ENCODE results near the gene SIRPB2. TPM values are rescaled to one million over a fixed set of nuclear protein-coding genes. Genes with fewer than 3 reads are reported as not detected.

The SIRPB2 gene
- total RNA-seq, 1 donor from 2014 or later = not detected

DNA sequence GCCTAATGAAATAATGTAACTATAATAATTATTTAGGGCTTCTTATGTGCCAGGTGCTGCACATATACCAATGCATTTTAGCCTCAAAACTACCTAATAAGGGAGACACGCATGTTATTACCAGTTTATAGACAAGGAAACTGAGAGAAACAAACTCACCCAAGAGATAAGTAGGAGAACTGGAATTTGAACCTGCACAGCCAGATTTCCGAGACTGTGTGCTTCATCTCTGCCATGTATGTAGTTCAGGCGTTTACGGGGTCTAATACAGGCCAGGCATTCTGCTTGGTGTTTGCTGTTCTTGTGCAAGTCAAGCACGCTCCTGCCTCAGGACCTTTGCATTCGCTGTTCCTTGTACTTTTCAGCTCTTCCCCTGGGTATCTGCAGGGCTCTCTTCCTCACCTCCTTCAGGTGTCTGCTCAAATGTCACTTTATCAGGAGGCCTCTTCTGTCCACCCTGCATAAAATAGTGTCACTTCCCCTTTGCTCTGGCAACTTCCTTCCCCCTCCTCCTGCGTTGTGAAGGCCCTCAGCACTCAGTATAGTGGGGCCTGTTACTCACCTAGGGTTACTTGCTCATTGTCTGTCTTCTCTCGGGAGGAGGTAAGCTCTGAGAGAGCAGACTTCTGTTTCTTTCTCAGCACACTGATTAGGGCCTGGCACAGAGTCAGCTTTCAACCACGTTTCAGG, 18.5 kb downstream of the SIRPB2 start:
- H3K9me3 Mint-ChIP-seq = no peaks in the 10 kb centered on the region
- POLR2A ChIA-PET = interaction anchor here (0.7 kb wide), 1 partner anchor 31 kb away, joined by 3 read pairs; no protein-coding TSS in a partner anchor
- H3K4me1 Mint-ChIP-seq = peaks cover 51% of the 10 kb centered on the region
- intact Hi-C loops (cut with micrococcal nuclease) = no loop called here
- no peaks in the 10 kb centered on the region for H3K27me3 Mint-ChIP-seq
- peak overlapping the region; percentile 62 for H3K27ac Mint-ChIP-seq
- H3K4me3 Mint-ChIP-seq = peak overlapping the region; percentile 6
- no peaks in the 10 kb centered on the region for H3K36me3 Mint-ChIP-seq (ENCODE audit: low read depth)
- CTCF ChIA-PET = interaction anchor here (4.1 kb wide), 1 partner anchor 31 kb away, joined by 19 read pairs; no protein-coding TSS in a partner anchor
- DNase-seq (no peak), ATAC-seq (ENCODE audit: low read depth) (peak; percentile 81)
- TF ChIP-seq, protein P1, sequence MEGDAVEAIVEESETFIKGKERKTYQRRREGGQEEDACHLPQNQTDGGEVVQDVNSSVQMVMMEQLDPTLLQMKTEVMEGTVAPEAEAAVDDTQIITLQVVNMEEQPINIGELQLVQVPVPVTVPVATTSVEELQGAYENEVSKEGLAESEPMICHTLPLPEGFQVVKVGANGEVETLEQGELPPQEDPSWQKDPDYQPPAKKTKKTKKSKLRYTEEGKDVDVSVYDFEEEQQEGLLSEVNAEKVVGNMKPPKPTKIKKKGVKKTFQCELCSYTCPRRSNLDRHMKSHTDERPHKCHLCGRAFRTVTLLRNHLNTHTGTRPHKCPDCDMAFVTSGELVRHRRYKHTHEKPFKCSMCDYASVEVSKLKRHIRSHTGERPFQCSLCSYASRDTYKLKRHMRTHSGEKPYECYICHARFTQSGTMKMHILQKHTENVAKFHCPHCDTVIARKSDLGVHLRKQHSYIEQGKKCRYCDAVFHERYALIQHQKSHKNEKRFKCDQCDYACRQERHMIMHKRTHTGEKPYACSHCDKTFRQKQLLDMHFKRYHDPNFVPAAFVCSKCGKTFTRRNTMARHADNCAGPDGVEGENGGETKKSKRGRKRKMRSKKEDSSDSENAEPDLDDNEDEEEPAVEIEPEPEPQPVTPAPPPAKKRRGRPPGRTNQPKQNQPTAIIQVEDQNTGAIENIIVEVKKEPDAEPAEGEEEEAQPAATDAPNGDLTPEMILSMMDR (IDR thresholded peaks at IDR 0.05) = no peak

DNA sequence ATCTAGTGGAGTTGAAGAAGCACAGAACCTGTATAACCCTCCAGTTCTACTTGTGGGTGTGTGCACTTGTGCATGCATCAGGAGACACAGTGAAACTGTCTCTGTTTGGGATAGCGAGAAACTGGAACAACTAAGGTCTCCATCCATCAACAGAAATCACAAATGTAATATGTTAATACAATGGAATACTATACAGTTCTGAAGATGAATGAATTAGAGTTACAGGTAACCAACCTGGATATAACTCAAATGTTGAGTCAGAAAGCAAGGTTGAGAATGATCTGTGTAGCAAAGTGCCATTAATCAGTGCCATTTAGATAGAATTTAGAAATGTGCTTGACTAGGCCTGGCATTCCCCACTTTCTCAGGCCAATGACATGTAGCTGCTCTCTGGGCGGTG, 20.0 kb downstream of the SIRPB2 start:
- ATAC-seq (ENCODE audit: low read depth) = no peak
- H3K9me3 Mint-ChIP-seq = no peaks in the 10 kb centered on the region
- H3K27me3 Mint-ChIP-seq = no peaks in the 10 kb centered on the region
- POLR2A ChIA-PET = interaction anchor here (0.5 kb wide), 1 partner anchor 1555 kb away, joined by 3 read pairs; no protein-coding TSS in a partner anchor
- H3K36me3 Mint-ChIP-seq (ENCODE audit: low read depth) = no peaks in the 10 kb centered on the region
- CTCF ChIA-PET = no interaction called here
- no peak overlapping the region for H3K4me3 Mint-ChIP-seq
- no peak overlapping the region for H3K27ac Mint-ChIP-seq
- TF ChIP-seq, protein P1 (IDR thresholded peaks at IDR 0.05) = no peak
- peaks cover 59% of the 10 kb centered on the region for H3K4me1 Mint-ChIP-seq
- no peak for DNase-seq
- intact Hi-C loops (cut with micrococcal nuclease) = no loop called here

- intact Hi-C loops (cut with micrococcal nuclease) = loop anchor here (5.0 to 10.0 kb wide), 3 partner anchors 245 to 1185 kb away; partner anchors contain the start of genes CSNK2A1, NOP56 and RAD21L1
- Mint-ChIP-seq H3K27ac (no peak overlapping the region), H3K4me1 (peaks cover 71% of the 10 kb centered on the region), H3K27me3 (no peaks in the 10 kb centered on the region), H3K4me3 (no peak overlapping the region), H3K36me3 (ENCODE audit: low read depth) (no peaks in the 10 kb centered on the region), H3K9me3 (no peaks in the 10 kb centered on the region)
- ChIA-PET POLR2A (interaction anchor here (0.7 kb wide), 1 partner anchor 145 kb away, joined by 3 read pairs; no protein-coding TSS in a partner anchor), CTCF (interaction anchor here (4.9 kb wide), 1 partner anchor 33 kb away, joined by 65 read pairs; no protein-coding TSS in a partner anchor)
- DNase-seq (peak; percentile 20), ATAC-seq (ENCODE audit: low read depth) (no peak)
- TF ChIP-seq, protein P1 (IDR thresholded peaks at IDR 0.05) = no peak
Observed at GRCh38 chr20:1469925-1470571, 21.2 kb downstream of the SIRPB2 start.

DNA sequence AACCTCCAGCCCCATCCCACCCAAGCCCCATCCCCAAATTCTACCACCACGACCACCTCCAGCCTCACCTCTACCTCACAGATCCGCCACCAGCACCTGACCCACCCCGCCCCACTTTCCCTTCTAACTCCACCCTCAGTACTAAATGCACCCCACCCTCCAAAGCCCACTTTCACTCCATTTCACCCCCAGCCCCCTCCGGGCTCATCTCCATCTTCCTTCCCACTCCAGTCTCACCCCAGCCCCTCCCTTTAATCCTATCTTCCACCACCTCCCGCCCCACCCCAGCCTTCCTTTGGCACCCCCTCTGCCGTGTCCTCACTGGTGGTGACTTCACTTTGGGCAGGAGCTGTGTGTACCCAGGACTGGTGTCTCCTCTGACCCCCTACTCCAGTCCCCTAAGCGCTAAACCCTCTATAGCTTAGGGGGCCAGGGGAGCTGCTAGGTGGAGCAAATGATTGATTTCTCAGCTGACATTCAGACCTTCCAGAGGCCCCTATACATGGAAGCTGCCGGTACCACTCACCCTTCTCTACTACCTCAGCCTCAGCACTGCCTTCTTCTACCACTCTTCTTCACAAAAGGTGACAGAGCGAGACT, 21.8 kb downstream of the SIRPB2 start:
- Mint-ChIP-seq H3K9me3 (no peaks in the 10 kb centered on the region), H3K27me3 (no peaks in the 10 kb centered on the region), H3K27ac (peak overlapping the region; percentile 30), H3K36me3 (ENCODE audit: low read depth) (peaks cover 5% of the 10 kb centered on the region), H3K4me3 (no peak overlapping the region), H3K4me1 (peaks cover 77% of the 10 kb centered on the region)
- intact Hi-C loops (cut with micrococcal nuclease) = loop anchor here (5.0 to 10.0 kb wide), 3 partner anchors 245 to 1185 kb away; partner anchors contain the start of genes CSNK2A1, NOP56 and RAD21L1
- POLR2A ChIA-PET = interaction anchor here (0.7 kb wide), 1 partner anchor 144 kb away, joined by 3 read pairs; no protein-coding TSS in a partner anchor
- TF ChIP-seq, protein P1 (IDR thresholded peaks at IDR 0.05) = no peak
- CTCF ChIA-PET = interaction anchor here (4.9 kb wide), 1 partner anchor 34 kb away, joined by 65 read pairs; no protein-coding TSS in a partner anchor
- ATAC-seq (ENCODE audit: low read depth) (no peak), DNase-seq (no peak)

All from activated B cell treated with CpG ODN at 0.5 μM for 24 hours (primary cell).